GM18508 (cell line): ENCODE measurements around the gene GMPS.
"Not testable (repeated sequence)": the region's sequence is repeated elsewhere in the genome, so short reads cannot be mapped to it uniquely, and the experiment has no call there.

Experiments used
- ATAC-seq: cut with Tn5 transposase; IDR thresholded peaks from one replicate; pipeline ENCODE4 v1.9.1; 2021; ENCODE audit warnings: moderate number of reproducible peaks; ENCODE audit not compliant: insufficient read depth, unreplicated experiment

Gene GMPS

GRCh38 chr3:155870945-155871745 lies 695 bp downstream of the GMPS start:
- peak; percentile 16 for ATAC-seq

- peak; percentile 2 for ATAC-seq
Observed at GRCh38 chr3:155871746-155872158, 1.3 kb downstream of the GMPS start.

GRCh38 chr3:155872904-155873646 lies 2.6 kb downstream of the GMPS start:
- ATAC-seq, result no peak

GRCh38 chr3:155876037-155876436 lies 5.6 kb downstream of the GMPS start:
- ATAC-seq, result no peak

GRCh38 chr3:155876503-155876902 lies 6.1 kb downstream of the GMPS start:
- ATAC-seq, result no peak

- no peak for ATAC-seq
Observed at GRCh38 chr3:155880286-155880685, 9.8 kb downstream of the GMPS start.

GRCh38 chr3:155884292-155884691 lies 13.8 kb downstream of the GMPS start:
- ATAC-seq, result no peak

GRCh38 chr3:155885292-155885691 lies 14.8 kb downstream of the GMPS start:
- no peak for ATAC-seq

- ATAC-seq, result not testable (repeated sequence)
Observed at GRCh38 chr3:155886348-155886747, 15.9 kb downstream of the GMPS start.

GRCh38 chr3:155886915-155887314 lies 16.5 kb downstream of the GMPS start:
- ATAC-seq, result no peak

GRCh38 chr3:155889212-155889611 lies 18.8 kb downstream of the GMPS start:
- ATAC-seq, result no peak

- no peak for ATAC-seq
Observed at GRCh38 chr3:155889952-155890351, 19.5 kb downstream of the GMPS start.

GRCh38 chr3:155890671-155891190 lies 20.3 kb downstream of the GMPS start:
- no peak for ATAC-seq

GRCh38 chr3:155891321-155891720 lies 20.9 kb downstream of the GMPS start:
- ATAC-seq, result no peak

- no peak for ATAC-seq
Observed at GRCh38 chr3:155895379-155895900, 25.0 kb downstream of the GMPS start.

- ATAC-seq, result no peak
Observed at GRCh38 chr3:155906900-155907299, 36.5 kb downstream of the GMPS start.

GRCh38 chr3:155908086-155908485 lies 37.6 kb downstream of the GMPS start:
- no peak for ATAC-seq

- no peak for ATAC-seq
Observed at GRCh38 chr3:155908605-155909004, 38.2 kb downstream of the GMPS start.

- ATAC-seq, result no peak
Observed at GRCh38 chr3:155912090-155912489, 41.6 kb downstream of the GMPS start.

- ATAC-seq, result no peak
Observed at GRCh38 chr3:155912579-155913190, 42.2 kb downstream of the GMPS start.

GRCh38 chr3:155917781-155918180 lies 47.3 kb downstream of the GMPS start:
- ATAC-seq, result no peak
